GM12873 (cell line): Measurements from ENCODE around the gene INPP5A.

Source experiments
- TF ChIP-seq, protein P1 (sequence below): IDR thresholded peaks from 2 replicates; pipeline ENCODE4 v1.5.1; 2012; ENCODE audit warnings: low read depth, mild to moderate bottlenecking, moderate library complexity, low read length, control low read depth; ENCODE audit not compliant: insufficient read depth; ENCODE audit errors: missing control alignments

INPP5A gene

DNA sequence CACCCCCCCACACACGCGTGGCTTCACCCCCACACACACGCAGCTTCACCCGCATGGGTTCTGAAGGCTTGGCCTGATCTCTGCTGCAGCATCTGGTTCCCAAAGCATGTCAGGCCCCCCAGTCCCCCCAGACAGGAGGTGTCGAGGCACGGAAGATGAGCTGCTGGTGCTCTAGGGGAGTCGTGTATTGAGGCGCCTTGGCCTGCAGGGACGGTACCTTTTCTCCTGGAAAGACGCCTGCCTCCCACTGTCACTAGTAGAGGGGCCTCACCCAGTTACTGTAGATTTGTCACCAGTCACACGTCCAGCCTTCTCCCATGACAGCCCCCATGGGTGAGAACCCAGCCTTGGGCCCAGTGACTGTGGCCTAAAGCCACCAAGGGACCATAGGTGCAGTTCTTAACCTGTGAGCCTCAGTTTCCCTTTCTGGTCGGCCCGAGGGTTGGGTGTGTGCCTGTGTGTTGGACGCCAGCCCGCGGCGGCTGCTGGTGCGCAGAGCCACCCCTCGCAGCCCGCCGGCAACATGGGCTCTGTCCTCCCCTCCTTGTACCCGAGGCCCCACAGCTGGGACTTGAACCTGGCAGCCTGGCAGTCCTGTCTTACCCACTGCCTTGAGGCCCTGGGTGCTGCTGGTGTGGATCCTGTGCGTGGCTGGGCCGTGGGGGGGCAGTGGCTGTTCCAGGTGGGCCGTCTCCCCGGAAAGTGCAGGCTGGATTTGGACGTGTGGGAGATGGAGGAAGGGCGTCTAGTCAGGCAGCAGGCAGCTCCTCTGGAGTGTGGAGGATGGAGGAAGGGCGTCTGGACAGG, 166.6 kb downstream of the INPP5A start:
- TF ChIP-seq, protein P1, sequence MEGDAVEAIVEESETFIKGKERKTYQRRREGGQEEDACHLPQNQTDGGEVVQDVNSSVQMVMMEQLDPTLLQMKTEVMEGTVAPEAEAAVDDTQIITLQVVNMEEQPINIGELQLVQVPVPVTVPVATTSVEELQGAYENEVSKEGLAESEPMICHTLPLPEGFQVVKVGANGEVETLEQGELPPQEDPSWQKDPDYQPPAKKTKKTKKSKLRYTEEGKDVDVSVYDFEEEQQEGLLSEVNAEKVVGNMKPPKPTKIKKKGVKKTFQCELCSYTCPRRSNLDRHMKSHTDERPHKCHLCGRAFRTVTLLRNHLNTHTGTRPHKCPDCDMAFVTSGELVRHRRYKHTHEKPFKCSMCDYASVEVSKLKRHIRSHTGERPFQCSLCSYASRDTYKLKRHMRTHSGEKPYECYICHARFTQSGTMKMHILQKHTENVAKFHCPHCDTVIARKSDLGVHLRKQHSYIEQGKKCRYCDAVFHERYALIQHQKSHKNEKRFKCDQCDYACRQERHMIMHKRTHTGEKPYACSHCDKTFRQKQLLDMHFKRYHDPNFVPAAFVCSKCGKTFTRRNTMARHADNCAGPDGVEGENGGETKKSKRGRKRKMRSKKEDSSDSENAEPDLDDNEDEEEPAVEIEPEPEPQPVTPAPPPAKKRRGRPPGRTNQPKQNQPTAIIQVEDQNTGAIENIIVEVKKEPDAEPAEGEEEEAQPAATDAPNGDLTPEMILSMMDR, result no peak

DNA sequence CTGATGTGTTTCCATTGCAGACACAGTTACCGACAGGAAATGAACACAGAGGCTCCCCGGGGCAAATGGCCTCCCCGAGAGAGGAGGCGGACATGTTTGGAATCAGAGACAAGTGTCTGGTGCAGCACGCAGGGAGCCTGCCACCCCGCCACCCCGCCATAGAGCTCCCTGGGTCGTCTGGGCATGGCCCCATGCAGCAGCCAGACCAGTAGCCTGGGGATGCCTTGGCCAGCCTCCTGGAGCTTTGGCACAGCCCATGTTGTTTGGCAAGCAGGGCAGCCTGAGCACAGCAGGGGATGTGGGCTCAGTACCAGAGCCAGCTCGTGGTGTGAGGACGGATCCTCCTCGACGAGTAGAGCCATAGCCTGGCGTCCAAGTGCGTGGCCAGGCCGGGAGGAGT, 167.6 kb downstream of the INPP5A start:
- TF ChIP-seq, protein P1, result no peak

DNA sequence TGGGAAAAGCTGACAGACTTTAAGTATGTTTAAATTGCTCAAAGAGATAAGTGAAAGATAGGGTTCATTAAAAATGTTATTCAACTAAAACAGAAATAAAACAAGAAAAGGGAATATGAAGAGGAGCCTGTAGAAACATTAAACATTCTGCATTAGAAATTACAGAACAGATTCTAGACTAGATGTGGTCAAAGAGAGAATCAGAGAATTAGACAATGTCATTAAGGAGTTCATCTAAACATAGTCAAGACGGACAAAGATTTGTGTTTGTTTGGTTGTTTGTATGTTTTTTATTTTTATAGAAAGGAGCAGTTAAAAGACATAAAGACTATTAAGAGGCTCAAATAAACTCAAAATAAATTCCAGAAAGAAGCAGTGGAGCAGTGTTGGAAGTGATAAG, 168.4 kb downstream of the INPP5A start:
- TF ChIP-seq, protein P1, result no peak

DNA sequence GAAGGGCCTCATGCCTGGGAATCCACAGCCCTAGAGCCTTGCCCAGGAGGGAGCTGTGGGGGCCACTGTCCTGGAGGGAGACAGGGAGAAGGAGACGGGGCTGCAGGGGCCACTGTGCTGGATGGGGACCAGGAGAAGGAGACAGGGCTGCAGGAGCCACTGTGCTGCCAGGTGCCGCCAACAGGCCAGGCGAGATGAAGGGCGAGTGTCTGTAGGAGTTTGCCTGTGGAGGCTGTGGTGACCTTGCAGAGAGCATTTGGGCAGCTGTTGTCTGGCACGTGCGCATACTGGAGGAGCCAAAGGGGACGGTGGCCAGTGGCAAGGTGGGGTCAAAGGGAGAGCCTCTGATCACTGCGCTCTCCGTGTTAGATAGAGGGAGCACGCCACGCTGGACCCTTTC, 169.1 kb downstream of the INPP5A start:
- TF ChIP-seq, protein P1, result no peak

DNA sequence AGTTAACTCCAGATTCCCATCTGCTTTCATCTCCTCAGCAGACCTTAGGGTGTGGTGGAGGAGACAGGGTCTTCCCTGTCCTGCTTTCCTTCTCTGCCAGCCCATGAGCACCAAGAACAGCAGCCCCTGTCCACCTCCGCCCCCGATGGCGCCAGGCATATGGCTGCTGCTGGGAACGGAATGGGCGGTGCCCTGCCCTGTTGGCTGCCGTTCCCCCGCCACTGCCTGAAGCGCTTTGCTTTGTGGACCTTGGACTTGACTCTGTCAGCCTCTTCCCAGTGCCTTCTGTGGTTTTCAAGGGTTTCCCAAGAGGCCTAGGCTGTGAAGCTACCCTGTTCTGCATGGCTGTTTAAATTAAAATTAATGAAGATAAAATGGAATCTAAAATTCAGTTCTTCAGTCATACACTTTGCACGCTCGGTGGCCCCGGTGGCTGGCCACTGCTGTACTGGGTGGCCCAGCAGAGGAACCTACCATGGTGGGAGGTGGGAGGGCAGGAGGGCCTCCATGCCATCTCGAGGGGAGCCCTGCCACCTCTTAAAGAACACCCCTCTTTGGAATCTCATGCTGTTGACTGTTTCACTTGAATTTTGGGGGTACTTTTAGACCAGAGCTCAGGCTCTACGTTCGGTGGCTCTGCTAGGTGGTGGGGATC, 169.7 kb downstream of the INPP5A start:
- TF ChIP-seq, protein P1, result no peak

DNA sequence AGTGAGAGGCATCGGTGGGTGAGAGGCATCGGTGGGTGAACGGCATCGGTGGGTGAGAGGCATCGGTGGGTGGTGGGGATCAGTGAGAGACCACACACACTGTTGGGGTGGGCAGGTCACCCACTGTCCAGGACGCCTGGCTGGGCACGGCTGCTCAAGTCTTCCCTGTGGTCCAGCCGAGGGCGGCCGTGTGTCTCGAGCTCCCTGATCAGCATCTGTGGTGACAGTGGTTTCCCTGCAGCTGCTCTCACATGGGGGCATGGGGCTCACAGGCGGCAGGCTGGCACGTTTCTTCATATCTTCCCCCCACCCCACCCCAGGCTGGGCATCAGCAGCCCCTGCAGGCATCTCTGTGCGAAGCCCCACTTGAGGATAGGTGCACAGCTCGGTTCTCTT, 170.2 kb downstream of the INPP5A start:
- TF ChIP-seq, protein P1, result no peak

DNA sequence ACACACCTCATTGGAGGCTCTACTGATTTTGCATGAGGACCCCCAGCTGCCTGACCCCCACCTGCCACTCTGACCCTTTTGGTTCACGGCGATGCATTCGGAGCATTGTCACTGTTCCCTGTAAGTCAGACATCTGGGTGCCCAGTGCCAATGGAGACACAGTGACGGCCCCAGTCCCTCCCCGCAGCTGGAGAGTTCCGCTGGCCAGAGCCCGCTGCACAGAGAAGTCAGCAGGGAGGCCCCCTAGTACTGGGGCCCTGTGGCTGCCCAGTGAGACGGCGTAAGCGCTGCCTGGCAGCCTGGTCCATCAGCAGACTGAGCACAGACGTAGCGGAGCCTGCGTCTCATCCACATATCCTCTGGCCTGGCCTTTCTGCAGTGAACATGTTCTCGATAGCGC, 170.9 kb downstream of the INPP5A start:
- TF ChIP-seq, protein P1, result no peak
